Mucosa of gallbladder (tissue), 1 donor: ENCODE results near the gene TSPAN14. TPM values are rescaled to one million over a fixed set of nuclear protein-coding genes. Genes with fewer than 3 reads are reported as not detected.

ENCODE experiments used
- total RNA-seq: library from RNA; stranded (reverse); gene quantifications from one replicate; pipeline ENCODE4 v1.2.1, GENCODE V29; 2021
- donor health status: DM: no; HTN: no; CAD: no.

TSPAN14 gene
- total RNA-seq, 1 donor from 2014 or later = 124 TPM

Other genes starting within 250 kb of the TSPAN14 start
- gene ANXA11, start 248.8 kb upstream of the TSPAN14 start, total RNA-seq = 247 TPM
- gene MAT1A, start 164.7 kb upstream of the TSPAN14 start, total RNA-seq = 0.98 TPM
- gene DYDC1, start 97.6 kb upstream of the TSPAN14 start, total RNA-seq = not detected
- gene DYDC2, start 97.5 kb upstream of the TSPAN14 start, total RNA-seq = 0.35 TPM
- 63.6 TPM for gene PRXL2A, start 45.8 kb upstream of the TSPAN14 start, total RNA-seq
- gene SH2D4B, start 83.6 kb downstream of the TSPAN14 start, total RNA-seq = not detected